Measurements from ENCODE around the gene KDM2A.
"Not testable (repeated sequence)": the region's sequence is repeated elsewhere in the genome, so short reads cannot be mapped to it uniquely, and the experiment has no call there.

Gene KDM2A

GRCh38 chr11:67167091-67167490 lies 48.0 kb downstream of the KDM2A start:
- DNase-seq (ENCODE audit: low read depth in 2 of 2, low spot score in 1 of 2): no peak

- DNase-seq (ENCODE audit: low read depth in 2 of 2, low spot score in 1 of 2): no peak
These were observed 48.7 kb downstream of the KDM2A start for GRCh38 chr11:67167719-67168118.

- DNase-seq (ENCODE audit: low read depth in 2 of 2, low spot score in 1 of 2): not testable (repeated sequence)
These were observed 49.8 kb downstream of the KDM2A start for GRCh38 chr11:67168911-67169310.

GRCh38 chr11:67174311-67174710 lies 55.2 kb downstream of the KDM2A start:
- DNase-seq (ENCODE audit: low read depth in 2 of 2, low spot score in 1 of 2): no peak

GRCh38 chr11:67177399-67178281 lies 58.6 kb downstream of the KDM2A start:
- DNase-seq (ENCODE audit: low read depth in 2 of 2, low spot score in 1 of 2): no peak

GRCh38 chr11:67178421-67178820 lies 59.4 kb downstream of the KDM2A start:
- DNase-seq (ENCODE audit: low read depth in 2 of 2, low spot score in 1 of 2): no peak

GRCh38 chr11:67178878-67179277 lies 59.8 kb downstream of the KDM2A start:
- no peak for DNase-seq (ENCODE audit: low read depth in 2 of 2, low spot score in 1 of 2)

- no peak for DNase-seq (ENCODE audit: low read depth in 2 of 2, low spot score in 1 of 2)
These were observed 60.9 kb downstream of the KDM2A start for GRCh38 chr11:67179892-67180490.

GRCh38 chr11:67194096-67194495 lies 75.0 kb downstream of the KDM2A start:
- no peak for DNase-seq (ENCODE audit: low read depth in 2 of 2, low spot score in 1 of 2)

GRCh38 chr11:67195971-67196456 lies 77.0 kb downstream of the KDM2A start:
- no peak for DNase-seq (ENCODE audit: low read depth in 2 of 2, low spot score in 1 of 2)

GRCh38 chr11:67197606-67198005 lies 78.5 kb downstream of the KDM2A start:
- no peak for DNase-seq (ENCODE audit: low read depth in 2 of 2, low spot score in 1 of 2)

GRCh38 chr11:67198781-67199180 lies 79.7 kb downstream of the KDM2A start:
- DNase-seq (ENCODE audit: low read depth in 2 of 2, low spot score in 1 of 2): not testable (repeated sequence)

GRCh38 chr11:67199751-67200150 lies 80.7 kb downstream of the KDM2A start:
- DNase-seq (ENCODE audit: low read depth in 2 of 2, low spot score in 1 of 2): no peak

- no peak for DNase-seq (ENCODE audit: low read depth in 2 of 2, low spot score in 1 of 2)
These were observed 83.0 kb downstream of the KDM2A start for GRCh38 chr11:67202028-67202427.

- no peak for DNase-seq (ENCODE audit: low read depth in 2 of 2, low spot score in 1 of 2)
These were observed 85.8 kb downstream of the KDM2A start for GRCh38 chr11:67204822-67205221.

- DNase-seq (ENCODE audit: low read depth in 2 of 2, low spot score in 1 of 2): not testable (repeated sequence)
These were observed 90.2 kb downstream of the KDM2A start for GRCh38 chr11:67209222-67209621.

GRCh38 chr11:67211656-67212436 lies 92.8 kb downstream of the KDM2A start:
- DNase-seq (ENCODE audit: low read depth in 2 of 2, low spot score in 1 of 2): no peak

- DNase-seq (ENCODE audit: low read depth in 2 of 2, low spot score in 1 of 2): no peak
These were observed 94.1 kb downstream of the KDM2A start for GRCh38 chr11:67213178-67213621.

- DNase-seq (ENCODE audit: low read depth in 2 of 2, low spot score in 1 of 2): no peak
These were observed 108.7 kb downstream of the KDM2A start for GRCh38 chr11:67227726-67228125.

- DNase-seq (ENCODE audit: low read depth in 2 of 2, low spot score in 1 of 2): no peak
These were observed 111.3 kb downstream of the KDM2A start for GRCh38 chr11:67230406-67230805.

GRCh38 chr11:67230886-67231285 lies 111.8 kb downstream of the KDM2A start:
- no peak for DNase-seq (ENCODE audit: low read depth in 2 of 2, low spot score in 1 of 2)

Measured in stimulated activated CD8-positive, alpha-beta memory T cell treated with anti-CD3 and anti-CD28 coated beads, Interleukin-4, amount 100 ng/mL, for 1 hour (primary cell).